ENCODE data around the gene SUMO4.
"Not testable (repeated sequence)": the region's sequence is repeated elsewhere in the genome, so short reads cannot be mapped to it uniquely, and the experiment has no call there.

Gene SUMO4

DNA sequence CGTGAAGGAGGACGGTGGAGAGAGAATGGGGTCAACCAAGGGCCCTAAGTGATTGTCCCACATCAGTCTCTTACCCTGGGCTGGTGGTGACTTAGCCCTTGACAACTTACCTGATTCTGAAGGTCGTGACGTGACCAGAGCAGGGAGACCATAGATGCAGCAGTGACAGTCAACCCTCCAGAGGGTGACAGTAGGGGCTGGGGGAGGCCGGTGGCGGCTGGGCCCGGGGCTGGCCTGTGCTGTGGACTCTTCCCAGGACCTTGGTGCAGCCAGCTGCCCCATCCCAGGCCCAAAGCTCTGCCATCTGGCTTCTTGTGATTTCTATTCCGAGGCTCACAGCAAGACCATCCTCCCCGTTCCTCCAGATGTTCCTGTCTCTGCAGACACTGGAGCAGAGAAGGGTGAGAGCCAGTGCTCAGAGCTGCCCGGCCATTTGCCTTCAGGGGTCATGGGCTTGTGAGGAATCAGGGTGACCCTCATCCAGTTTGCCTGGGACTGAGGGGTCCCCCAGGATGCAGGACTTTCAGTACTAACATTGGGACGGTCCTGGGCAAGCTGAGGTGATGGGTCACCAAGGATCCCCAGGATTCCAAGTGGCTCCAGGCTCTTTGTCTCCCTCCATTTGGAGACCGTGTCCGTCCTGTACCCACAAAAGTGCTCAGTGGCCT is 36.0 kb downstream of the SUMO4 start:
- no peak for DNase-seq

GRCh38 chr6:149436647-149437046 is 36.6 kb downstream of the SUMO4 start:
- DNase-seq: no peak

GRCh38 chr6:149437212-149437611 is 37.1 kb downstream of the SUMO4 start:
- no peak for DNase-seq

GRCh38 chr6:149438855-149439254 is 38.8 kb downstream of the SUMO4 start:
- no peak for DNase-seq

GRCh38 chr6:149439626-149440025 is 39.6 kb downstream of the SUMO4 start:
- DNase-seq: no peak

GRCh38 chr6:149440735-149441671 is 40.9 kb downstream of the SUMO4 start:
- no peak for DNase-seq

- DNase-seq: no peak
Observed at GRCh38 chr6:149441740-149442139, 41.7 kb downstream of the SUMO4 start.

GRCh38 chr6:149443411-149444181 is 43.5 kb downstream of the SUMO4 start:
- DNase-seq: peak; percentile 42

- DNase-seq: not testable (repeated sequence)
Observed at GRCh38 chr6:149444360-149445094, 44.5 kb downstream of the SUMO4 start.

DNA sequence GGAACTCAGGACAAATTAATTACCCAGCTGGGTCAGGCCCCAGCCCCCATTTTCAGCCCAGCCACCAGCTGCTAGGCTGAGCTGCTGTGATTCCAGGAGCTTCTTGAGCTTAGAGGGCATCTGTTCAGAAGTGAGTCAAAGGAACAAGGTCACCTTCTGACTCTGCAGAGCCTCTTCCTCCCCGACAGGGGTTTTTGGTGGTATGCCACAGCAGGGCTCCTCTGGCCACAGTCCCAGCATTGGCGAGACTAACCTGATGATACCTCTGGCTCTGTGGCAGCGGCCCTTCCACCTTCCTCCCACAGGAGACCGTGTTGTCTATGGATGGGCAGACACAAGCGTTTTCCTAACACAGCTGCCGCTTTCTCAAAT is 45.0 kb downstream of the SUMO4 start:
- no peak for DNase-seq

DNA sequence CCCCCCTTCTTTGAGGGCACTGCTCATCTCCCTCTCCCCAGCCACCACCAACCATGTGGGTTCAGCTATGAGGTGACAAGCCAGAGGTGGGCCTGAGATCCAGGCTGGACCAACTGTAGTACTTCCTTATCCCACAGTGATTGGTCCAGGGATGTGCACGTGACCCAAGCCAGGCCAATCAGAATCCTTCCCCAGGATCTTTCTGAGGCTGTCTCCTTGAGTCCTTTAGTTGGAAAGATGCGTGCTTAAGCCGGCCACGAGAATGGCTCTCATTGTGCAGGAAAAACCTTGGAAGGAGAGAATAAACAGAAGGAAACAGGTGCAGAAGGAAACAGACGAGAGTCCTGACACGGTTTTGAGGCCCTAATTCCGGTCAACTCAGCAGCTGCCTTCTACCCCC is 45.5 kb downstream of the SUMO4 start:
- no peak for DNase-seq

- no peak for DNase-seq
Observed at GRCh38 chr6:149446791-149447376, 46.8 kb downstream of the SUMO4 start.

DNA sequence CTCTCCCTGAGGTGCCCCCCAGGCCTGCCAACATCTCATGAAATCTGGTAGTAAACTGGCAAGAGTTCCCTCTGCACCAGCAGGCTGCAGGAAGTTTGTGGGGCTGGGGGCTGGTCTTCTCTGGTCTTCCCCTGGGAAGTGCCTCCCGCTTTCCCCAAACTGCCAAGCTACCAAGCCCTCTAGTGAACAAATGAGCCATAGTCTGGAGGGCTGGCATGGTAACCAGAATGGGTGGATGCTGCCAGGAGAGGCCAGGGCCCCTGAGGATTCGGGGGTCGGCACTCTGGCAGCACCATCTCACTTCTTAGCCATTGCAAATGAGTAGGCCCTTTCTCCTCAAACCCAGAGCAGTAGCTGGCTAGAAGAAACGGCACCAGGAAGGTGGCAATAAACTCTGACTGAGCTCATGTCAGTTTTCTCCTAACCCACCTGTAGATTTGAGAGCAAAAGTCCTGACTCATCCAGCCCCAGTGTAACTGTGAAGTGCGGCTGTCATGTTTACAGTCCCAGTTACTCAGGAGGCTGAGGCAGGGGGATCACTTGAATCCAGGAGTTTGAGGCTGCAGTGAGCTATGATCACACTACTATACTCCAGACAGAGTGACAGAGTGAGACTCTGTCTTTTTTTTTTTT is 48.9 kb downstream of the SUMO4 start:
- DNase-seq: no peak

- DNase-seq: no peak
Observed at GRCh38 chr6:149449831-149450678, 50.0 kb downstream of the SUMO4 start.
